Vagina (tissue), 2 donors: ENCODE data around the gene KRTAP9-9. TPM values are rescaled to one million over a fixed set of nuclear protein-coding genes. Genes with fewer than 3 reads are reported as not detected.

Experiments used
- DNase-seq, 2 donors: peaks; one replicate each; pipeline ENCODE4 v3.0.0-alpha.2; 2017; ENCODE audit errors: extremely low spot score in 2 of 2
- H3K27ac ChIP-seq: fragments of 200-600 bp; sonication (generic); one replicate; pipeline ENCODE4 v1.5.1; 2019
- H3K27me3 ChIP-seq: fragments of 200-600 bp; sonication (generic); one replicate; pipeline ENCODE4 v1.5.1; 2019
- H3K36me3 ChIP-seq, 2 donors: fragments of 200-600 bp; sonication (generic); one replicate each; pipeline ENCODE4 v1.5.1; 2017 to 2019
- H3K4me1 ChIP-seq: fragments of 200-600 bp; sonication (generic); one replicate; pipeline ENCODE4 v1.5.1; 2019
- H3K4me3 ChIP-seq, 2 donors: fragments of 200-600 bp; sonication (generic); 1 replicate in 1 of 2; 2 replicates in 1 of 2; pipeline ENCODE4 v1.5.1; 2016 to 2019
- H3K9me3 ChIP-seq: fragments of 200-600 bp; sonication (generic); one replicate; pipeline ENCODE4 v1.5.1; 2019
- POLR2A ChIP-seq, 2 donors: fragments of 450-650 bp; IDR thresholded peaks; one replicate each; pipeline ENCODE4 v1.6.1; 2017; ENCODE audit warnings: antibody characterized with exemption in 2 of 2, mild to moderate bottlenecking in 2 of 2, moderate library complexity in 2 of 2
- POLR2AphosphoS5 ChIP-seq, 2 donors: sonication (generic); formaldehyde crosslinking; IDR thresholded peaks; one replicate each; pipeline ENCODE4 v1.9.0; 2017; ENCODE audit warnings: antibody characterized with exemption in 2 of 2, mild to moderate bottlenecking in 2 of 2, low read depth in 1 of 2; ENCODE audit not compliant: insufficient read depth in 1 of 2
- intact Hi-C: fragments of 100-400 bp; cut with DNase I; formaldehyde crosslinking; loops from one replicate; pipeline ENCODE4 v1.15.1; 2023
- small RNA-seq: library from RNA; depleted of rRNA; stranded (forward); fragments of <200 nt; gene quantifications from one replicate; pipeline ENCODE3, GENCODE V24; 2016
- total RNA-seq: library from RNA; depleted of rRNA; stranded (reverse); fragments of >200 nt; gene quantifications from one replicate; pipeline ENCODE4 v1.2.3, GENCODE V29; 2016
- TF ChIP-seq, protein P1 (sequence below), 3 experiments: fragments of 450-650 bp in 2 of 3; fragments of 200-600 bp in 1 of 3; sonication (generic) in 1 of 3; IDR thresholded peaks; one replicate each; pipeline ENCODE4 v1.5.1; 2017 to 2019; ENCODE audit warnings: antibody characterized with exemption in 3 of 3, mild to moderate bottlenecking in 2 of 3, moderate library complexity in 2 of 3

Gene KRTAP9-9
- total RNA-seq, 1 donor from 2014 or later = not detected

DNA sequence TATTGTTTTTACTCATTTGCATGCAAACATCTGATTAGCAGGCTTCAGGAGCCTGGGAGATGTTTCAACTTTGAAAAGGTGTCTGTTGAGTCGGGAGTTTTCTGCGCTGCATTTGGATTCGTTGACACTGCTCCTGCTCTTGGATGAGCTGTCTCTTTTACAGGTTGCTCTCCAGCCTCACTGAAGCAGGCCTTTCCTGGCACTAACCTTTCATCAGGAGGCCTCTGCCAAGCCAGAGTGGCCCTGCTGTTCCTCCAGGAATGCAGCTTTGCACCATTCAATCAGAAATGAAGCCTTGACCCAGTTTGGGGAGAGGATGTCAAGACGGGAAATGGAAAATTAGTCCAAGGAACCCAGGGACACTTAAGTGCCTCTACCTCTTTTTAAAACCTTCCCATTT is 47.8 kb downstream of the KRTAP9-9 start:
- intact Hi-C loops = no loop called here
- no peaks in the 10 kb centered on the region for H3K9me3 ChIP-seq
- H3K27ac ChIP-seq = no peak overlapping the region
- TF ChIP-seq POLR2AphosphoS5 (IDR thresholded peaks at IDR 0.05; ENCODE audit: insufficient read depth in 1 of 2, low read depth in 1 of 2) (no peak), POLR2A (IDR thresholded peaks at IDR 0.05) (no peak)
- TF ChIP-seq, protein P1, sequence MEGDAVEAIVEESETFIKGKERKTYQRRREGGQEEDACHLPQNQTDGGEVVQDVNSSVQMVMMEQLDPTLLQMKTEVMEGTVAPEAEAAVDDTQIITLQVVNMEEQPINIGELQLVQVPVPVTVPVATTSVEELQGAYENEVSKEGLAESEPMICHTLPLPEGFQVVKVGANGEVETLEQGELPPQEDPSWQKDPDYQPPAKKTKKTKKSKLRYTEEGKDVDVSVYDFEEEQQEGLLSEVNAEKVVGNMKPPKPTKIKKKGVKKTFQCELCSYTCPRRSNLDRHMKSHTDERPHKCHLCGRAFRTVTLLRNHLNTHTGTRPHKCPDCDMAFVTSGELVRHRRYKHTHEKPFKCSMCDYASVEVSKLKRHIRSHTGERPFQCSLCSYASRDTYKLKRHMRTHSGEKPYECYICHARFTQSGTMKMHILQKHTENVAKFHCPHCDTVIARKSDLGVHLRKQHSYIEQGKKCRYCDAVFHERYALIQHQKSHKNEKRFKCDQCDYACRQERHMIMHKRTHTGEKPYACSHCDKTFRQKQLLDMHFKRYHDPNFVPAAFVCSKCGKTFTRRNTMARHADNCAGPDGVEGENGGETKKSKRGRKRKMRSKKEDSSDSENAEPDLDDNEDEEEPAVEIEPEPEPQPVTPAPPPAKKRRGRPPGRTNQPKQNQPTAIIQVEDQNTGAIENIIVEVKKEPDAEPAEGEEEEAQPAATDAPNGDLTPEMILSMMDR (IDR thresholded peaks at IDR 0.05) = no peak
- H3K4me3 ChIP-seq = no peak overlapping the region
- no peak for DNase-seq
- H3K4me1 ChIP-seq = peaks cover 14% of the 10 kb centered on the region
- no peaks in the 10 kb centered on the region for H3K27me3 ChIP-seq
- H3K36me3 ChIP-seq = no peaks in the 10 kb centered on the region

DNA sequence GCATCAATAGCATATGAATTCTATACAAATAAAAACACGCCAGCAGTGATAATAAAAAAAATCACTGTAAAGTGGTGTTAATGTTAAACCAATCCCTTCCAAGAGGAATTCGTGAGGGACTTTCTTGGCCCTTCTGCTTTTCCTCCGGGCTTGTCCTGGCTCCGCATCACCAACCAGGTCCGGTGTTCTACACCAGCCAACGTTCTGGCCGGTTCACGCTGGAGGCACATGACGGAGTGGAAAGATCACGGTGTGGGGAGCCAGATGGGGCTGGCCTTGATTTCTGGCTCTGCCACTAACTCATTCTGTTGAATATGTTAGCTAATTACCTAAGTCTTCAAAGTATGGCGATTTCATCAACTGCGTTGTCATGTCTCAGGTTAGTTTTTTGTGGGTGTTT is 48.9 kb downstream of the KRTAP9-9 start:
- no peaks in the 10 kb centered on the region for H3K27me3 ChIP-seq
- TF ChIP-seq, protein P1 (IDR thresholded peaks at IDR 0.05) = no peak
- TF ChIP-seq POLR2A (IDR thresholded peaks at IDR 0.05) (no peak), POLR2AphosphoS5 (IDR thresholded peaks at IDR 0.05; ENCODE audit: insufficient read depth in 1 of 2, low read depth in 1 of 2) (no peak)
- no peaks in the 10 kb centered on the region for H3K36me3 ChIP-seq
- H3K9me3 ChIP-seq = no peaks in the 10 kb centered on the region
- intact Hi-C loops = no loop called here
- peaks cover 25% of the 10 kb centered on the region for H3K4me1 ChIP-seq
- no peak for DNase-seq
- no peak overlapping the region for H3K27ac ChIP-seq
- H3K4me3 ChIP-seq = no peak overlapping the region

Small RNA genes within 50 kb of the gene (small RNA-seq; reads per million reads assigned to genes)
- not detected for gene KRTAP9-10P

Other genes starting within 250 kb of the KRTAP9-9 start
- not detected for gene KRTAP3-1, start 246.3 kb upstream of the KRTAP9-9 start, total RNA-seq
- gene KRTAP1-5, start 228.2 kb upstream of the KRTAP9-9 start, total RNA-seq = not detected
- gene KRTAP1-4, start 225.2 kb upstream of the KRTAP9-9 start, total RNA-seq = not detected
- not detected for gene KRTAP1-3, start 220.5 kb upstream of the KRTAP9-9 start, total RNA-seq
- gene KRTAP1-1, start 213.9 kb upstream of the KRTAP9-9 start, total RNA-seq = not detected
- gene KRTAP2-1, start 208.1 kb upstream of the KRTAP9-9 start, total RNA-seq = not detected
- gene KRTAP2-2, start 200.2 kb upstream of the KRTAP9-9 start, total RNA-seq = not detected
- gene KRTAP2-3, start 195.3 kb upstream of the KRTAP9-9 start, total RNA-seq = not detected
- not detected for gene KRTAP2-4, start 189.5 kb upstream of the KRTAP9-9 start, total RNA-seq
- gene KRTAP4-7, start 171.2 kb upstream of the KRTAP9-9 start, total RNA-seq = not detected
- gene KRTAP4-8, start 157.2 kb upstream of the KRTAP9-9 start, total RNA-seq = not detected
- not detected for gene KRTAP4-16, start 153.2 kb upstream of the KRTAP9-9 start, total RNA-seq
- gene KRTAP4-9, start 150.0 kb upstream of the KRTAP9-9 start, total RNA-seq = not detected
- not detected for gene KRTAP4-11, start 137.0 kb upstream of the KRTAP9-9 start, total RNA-seq
- not detected for gene KRTAP4-12, start 131.2 kb upstream of the KRTAP9-9 start, total RNA-seq
- gene KRTAP4-6, start 114.8 kb upstream of the KRTAP9-9 start, total RNA-seq = not detected
- not detected for gene KRTAP4-5, start 105.6 kb upstream of the KRTAP9-9 start, total RNA-seq
- gene KRTAP4-4, start 94.6 kb upstream of the KRTAP9-9 start, total RNA-seq = not detected
- gene KRTAP4-3, start 87.2 kb upstream of the KRTAP9-9 start, total RNA-seq = not detected
- not detected for gene KRTAP4-2, start 77.2 kb upstream of the KRTAP9-9 start, total RNA-seq
- gene KRTAP4-1, start 70.5 kb upstream of the KRTAP9-9 start, total RNA-seq = not detected
- gene KRTAP9-1, start 65.5 kb upstream of the KRTAP9-9 start, total RNA-seq = not detected
- not detected for gene KRTAP9-2, start 28.7 kb upstream of the KRTAP9-9 start, total RNA-seq
- gene KRTAP9-3, start 22.9 kb upstream of the KRTAP9-9 start, total RNA-seq = not detected
- not detected for gene KRTAP9-8, start 17.4 kb upstream of the KRTAP9-9 start, total RNA-seq
- gene KRTAP9-4, start 5.7 kb upstream of the KRTAP9-9 start, total RNA-seq = not detected
- not detected for gene KRTAP9-6, start 10.0 kb downstream of the KRTAP9-9 start, total RNA-seq
- gene KRTAP9-7, start 20.3 kb downstream of the KRTAP9-9 start, total RNA-seq = not detected
- gene KRTAP29-1, start 47.5 kb downstream of the KRTAP9-9 start, total RNA-seq = not detected
- gene KRTAP16-1, start 53.9 kb downstream of the KRTAP9-9 start, total RNA-seq = not detected
- gene KRTAP17-1, start 60.3 kb downstream of the KRTAP9-9 start, total RNA-seq = not detected
- 1.5 TPM for gene KRT33A, start 95.4 kb downstream of the KRTAP9-9 start, total RNA-seq
- not detected for gene KRT33B, start 114.4 kb downstream of the KRTAP9-9 start, total RNA-seq
- 0.74 TPM for gene KRT34, start 126.9 kb downstream of the KRTAP9-9 start, total RNA-seq
- not detected for gene KRT31, start 142.2 kb downstream of the KRTAP9-9 start, total RNA-seq
- gene KRT37, start 169.2 kb downstream of the KRTAP9-9 start, total RNA-seq = not detected
- not detected for gene KRT38, start 185.6 kb downstream of the KRTAP9-9 start, total RNA-seq
- gene KRT32, start 212.0 kb downstream of the KRTAP9-9 start, total RNA-seq = not detected
- gene KRT35, start 225.8 kb downstream of the KRTAP9-9 start, total RNA-seq = not detected
- gene KRT36, start 234.5 kb downstream of the KRTAP9-9 start, total RNA-seq = not detected